Astrocyte (in vitro differentiated cells and primary cell): ENCODE results near the gene MOK.

Experiments
- EZH2 ChIP-seq: IDR thresholded peaks from 2 replicates; pipeline ENCODE4 v1.6.1; 2012; ENCODE audit warnings: mild to moderate bottlenecking, low read length, inconsistent platforms; ENCODE audit not compliant: insufficient read depth
- TF ChIP-seq, protein P1 (sequence below): IDR thresholded peaks from 2 replicates; pipeline ENCODE4 v1.5.1; 2011; ENCODE audit warnings: low read depth, mild to moderate bottlenecking, inconsistent platforms, low read length, moderate library complexity; ENCODE audit not compliant: insufficient read depth

DNA sequence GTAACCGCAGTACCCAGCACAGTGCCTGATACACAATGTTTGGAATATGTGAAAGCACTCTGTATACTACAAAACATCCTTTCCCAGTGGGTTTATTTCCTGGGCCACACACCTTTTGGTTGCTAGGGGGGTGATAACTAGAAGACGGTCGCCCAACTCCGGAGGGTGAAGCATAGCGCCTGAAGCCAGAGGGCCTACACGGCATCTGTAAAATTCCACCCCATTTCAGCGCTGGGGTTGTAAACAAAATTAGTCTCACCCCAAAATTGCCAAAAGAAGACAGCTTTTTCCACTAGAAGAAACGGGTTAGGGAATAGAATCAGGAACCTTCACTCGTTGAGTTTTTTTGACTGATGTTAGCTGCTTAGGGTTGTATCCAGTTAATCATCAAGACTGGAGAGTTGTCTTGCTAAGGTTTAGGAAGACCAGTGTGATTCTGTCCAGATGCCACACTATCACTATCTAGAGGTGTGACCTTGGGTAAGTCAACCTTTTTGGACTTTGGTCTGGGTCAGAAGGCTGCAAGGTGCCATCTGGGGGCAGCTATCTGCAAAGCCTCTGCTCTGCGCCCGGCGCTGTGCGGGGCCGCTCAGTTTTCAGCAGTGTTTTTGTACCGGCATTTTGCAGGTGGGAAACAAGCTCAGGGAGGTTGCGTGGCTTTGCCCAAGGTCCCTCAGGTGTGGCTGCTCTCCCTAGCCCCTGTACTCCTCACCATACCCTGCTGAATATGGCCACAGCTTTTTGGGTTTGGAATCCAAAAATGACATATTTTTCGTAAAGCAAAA, 15.9 kb upstream of the MOK start:
- no peak for TF ChIP-seq EZH2
- TF ChIP-seq, protein P1, sequence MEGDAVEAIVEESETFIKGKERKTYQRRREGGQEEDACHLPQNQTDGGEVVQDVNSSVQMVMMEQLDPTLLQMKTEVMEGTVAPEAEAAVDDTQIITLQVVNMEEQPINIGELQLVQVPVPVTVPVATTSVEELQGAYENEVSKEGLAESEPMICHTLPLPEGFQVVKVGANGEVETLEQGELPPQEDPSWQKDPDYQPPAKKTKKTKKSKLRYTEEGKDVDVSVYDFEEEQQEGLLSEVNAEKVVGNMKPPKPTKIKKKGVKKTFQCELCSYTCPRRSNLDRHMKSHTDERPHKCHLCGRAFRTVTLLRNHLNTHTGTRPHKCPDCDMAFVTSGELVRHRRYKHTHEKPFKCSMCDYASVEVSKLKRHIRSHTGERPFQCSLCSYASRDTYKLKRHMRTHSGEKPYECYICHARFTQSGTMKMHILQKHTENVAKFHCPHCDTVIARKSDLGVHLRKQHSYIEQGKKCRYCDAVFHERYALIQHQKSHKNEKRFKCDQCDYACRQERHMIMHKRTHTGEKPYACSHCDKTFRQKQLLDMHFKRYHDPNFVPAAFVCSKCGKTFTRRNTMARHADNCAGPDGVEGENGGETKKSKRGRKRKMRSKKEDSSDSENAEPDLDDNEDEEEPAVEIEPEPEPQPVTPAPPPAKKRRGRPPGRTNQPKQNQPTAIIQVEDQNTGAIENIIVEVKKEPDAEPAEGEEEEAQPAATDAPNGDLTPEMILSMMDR = no peak
